SIG-M5 treated with dmso at 0.1 percent for 504 hours (cell line): ENCODE measurements around the gene GOLGA6A.
"Not testable (repeated sequence)": the region's sequence is repeated elsewhere in the genome, so short reads cannot be mapped to it uniquely, and the experiment has no call there.

Experiments
- DNase-seq: peaks from one replicate; lab custom pipeline; 2025; ENCODE audit not compliant: unreplicated experiment; lab: John Stamatoyannopoulos, UW

The GOLGA6A gene

DNA sequence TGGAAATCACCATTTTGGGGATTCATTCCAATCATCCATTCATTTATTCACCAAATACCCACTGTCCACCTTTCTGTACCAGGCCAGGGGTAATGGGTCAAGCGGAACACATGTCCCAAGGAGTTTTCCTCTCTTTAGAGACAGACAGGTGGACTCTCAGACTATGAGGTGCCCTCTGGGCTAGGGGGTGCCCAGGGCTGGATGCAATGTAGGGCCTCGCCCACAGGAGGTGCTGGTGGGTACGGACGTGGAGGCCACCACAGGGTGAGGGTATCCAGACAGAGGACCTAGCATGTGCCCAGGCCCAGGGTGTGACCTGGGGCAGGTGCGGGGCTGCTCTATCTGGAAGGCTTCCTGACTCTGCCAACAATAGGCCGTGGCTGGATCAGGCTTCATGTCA lies 26.3 kb upstream of the GOLGA6A start:
- not testable (repeated sequence) for DNase-seq

DNA sequence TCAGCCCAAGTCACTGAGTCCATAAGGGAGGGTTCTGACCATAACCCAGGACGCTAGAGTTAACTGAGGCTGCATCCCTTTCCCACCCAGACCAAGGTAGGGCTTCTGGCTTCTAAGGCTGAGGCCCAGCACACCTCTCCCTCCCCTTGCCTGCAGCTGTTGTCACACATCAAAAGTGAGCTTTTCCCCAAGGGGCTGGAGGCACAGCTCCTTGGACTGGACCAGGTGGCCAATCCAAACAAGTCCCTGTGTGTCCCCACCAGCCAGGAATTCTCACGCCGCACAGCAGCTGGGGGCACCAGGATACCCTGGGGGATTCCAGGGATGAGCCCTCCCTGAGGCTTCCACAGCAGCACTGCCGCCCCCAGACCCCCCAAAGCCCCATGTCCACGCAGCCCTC lies 25.8 kb upstream of the GOLGA6A start:
- DNase-seq = no peak

DNA sequence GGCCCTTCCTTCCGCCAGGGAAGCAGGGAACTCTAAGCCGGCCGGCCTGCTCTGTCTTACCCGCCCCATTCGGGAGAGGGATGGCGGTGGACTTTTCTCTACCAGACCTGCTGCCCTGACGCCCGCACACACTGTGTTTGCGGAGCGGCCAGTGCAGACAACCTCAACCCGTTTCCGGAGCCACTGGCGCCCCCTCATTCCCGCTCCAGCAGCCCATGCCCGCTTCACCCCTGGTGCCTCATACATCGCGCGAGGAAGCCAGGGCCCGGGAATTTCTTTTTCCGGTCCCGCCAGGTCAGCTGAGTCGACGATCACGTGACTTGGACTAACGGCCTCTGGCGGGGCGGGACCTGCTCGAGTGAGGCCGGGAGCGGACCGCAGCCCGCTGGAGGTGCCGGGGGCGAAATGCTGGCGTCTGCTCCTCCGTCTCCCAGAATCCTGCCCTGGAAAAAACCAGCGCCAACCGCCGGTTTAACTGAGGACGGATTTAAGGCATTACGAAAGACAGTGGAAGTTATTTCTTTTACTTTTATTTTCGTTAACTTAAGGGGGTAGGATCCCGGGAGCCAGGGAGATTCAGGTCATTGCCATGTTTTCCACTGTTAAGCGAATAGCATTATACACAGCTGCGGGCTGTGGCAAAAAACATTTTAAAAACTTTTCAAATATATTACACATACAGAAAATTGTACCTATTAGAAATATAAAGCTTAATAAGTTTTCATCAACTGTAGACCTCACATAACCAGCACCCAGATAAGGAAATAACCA lies 17.8 kb upstream of the GOLGA6A start:
- not testable (repeated sequence) for DNase-seq

DNA sequence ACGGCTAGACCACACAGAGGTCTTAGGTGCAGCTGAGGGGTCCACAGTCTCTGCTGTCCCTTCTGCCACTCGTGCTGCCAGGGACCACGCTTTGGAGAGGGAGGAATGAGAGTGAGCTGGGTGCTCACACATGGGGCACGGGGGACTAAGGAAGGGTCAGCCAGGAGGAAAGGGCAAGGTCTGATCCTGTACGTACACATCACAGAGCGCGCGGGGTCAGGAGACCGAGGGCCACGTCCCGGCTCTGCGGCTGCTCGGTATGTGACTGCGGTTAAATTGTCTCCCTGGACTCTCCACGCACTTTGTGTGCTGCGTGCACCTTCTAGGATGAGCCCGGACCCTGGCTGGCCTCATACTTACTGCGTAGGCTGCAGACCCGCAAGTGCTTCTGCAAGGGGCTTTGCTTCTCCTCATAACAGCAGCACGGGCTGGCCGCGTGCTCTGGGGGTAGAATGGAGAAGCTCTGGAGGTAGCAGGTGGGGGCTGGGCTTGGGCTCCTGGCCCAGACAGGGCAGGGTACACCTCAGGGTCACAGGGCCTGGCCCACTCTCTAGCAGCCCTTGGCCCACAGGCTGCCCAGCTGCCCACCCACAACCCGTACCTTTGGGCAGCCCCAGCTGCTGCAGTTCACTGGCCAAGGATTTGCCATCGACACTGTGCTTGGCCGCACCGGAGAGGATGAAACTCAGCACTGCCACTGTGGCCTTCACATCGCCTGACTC lies 14.6 kb upstream of the GOLGA6A start:
- not testable (repeated sequence) for DNase-seq

DNA sequence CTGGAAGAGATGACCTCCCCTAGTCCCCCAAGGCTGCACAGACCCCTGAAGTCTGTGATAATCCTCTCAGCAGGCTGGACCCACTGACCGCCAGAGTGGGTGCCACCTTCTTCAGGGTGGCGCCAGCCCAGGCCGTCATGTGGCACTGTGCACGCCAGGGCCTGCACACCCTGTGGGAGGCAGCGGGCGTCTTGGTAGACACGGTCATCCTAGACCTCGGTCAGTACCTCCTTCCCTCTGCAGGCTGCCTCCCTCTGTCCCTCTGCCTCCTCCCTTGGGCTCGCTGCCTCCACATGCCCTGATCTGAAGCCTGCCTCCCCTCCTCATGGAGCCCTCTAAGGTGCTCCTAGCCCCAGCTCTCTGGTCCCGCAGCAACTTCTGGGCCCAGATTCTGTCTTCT lies 13.3 kb upstream of the GOLGA6A start:
- DNase-seq = not testable (repeated sequence)

DNA sequence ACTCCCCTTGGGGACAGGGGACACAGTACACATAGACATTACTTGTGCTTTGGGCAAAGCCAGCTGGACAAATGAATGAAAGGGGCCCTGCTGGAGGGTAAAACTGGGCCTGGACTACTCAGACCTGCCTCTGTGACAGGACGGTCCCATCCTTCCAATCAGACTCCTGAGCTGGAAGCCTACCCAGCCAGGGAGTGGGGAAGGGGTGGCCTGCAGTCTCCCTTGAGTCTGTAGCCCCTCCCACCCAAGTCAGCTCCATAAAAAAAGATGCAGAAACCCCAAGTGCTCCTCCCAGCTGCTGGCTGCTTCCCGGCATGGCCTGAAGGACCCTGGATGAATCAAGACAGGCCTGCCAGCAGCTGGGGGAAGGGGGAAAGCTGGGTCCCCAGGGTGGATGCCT lies 12.2 kb upstream of the GOLGA6A start:
- not testable (repeated sequence) for DNase-seq

DNA sequence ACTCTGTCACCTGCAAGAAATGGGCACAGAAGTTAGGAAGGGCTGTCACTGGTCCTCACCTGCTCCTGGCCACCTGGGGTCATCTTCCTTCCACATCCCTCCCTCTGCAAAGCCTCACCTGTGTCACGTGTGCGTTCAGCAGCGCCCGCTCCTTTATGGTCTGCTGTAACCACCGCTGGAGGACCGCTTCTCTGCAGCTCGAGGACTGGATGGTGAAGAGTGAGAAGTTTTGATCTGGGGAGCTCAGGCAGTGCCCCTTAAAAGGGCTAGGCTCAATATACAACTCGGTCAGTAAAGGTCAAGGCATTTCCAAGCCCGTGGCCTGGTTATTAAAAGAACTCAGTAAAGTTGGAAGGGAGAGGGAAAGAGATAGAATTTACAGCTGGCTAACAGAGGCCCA lies 6.6 kb downstream of the GOLGA6A start:
- DNase-seq = not testable (repeated sequence)

DNA sequence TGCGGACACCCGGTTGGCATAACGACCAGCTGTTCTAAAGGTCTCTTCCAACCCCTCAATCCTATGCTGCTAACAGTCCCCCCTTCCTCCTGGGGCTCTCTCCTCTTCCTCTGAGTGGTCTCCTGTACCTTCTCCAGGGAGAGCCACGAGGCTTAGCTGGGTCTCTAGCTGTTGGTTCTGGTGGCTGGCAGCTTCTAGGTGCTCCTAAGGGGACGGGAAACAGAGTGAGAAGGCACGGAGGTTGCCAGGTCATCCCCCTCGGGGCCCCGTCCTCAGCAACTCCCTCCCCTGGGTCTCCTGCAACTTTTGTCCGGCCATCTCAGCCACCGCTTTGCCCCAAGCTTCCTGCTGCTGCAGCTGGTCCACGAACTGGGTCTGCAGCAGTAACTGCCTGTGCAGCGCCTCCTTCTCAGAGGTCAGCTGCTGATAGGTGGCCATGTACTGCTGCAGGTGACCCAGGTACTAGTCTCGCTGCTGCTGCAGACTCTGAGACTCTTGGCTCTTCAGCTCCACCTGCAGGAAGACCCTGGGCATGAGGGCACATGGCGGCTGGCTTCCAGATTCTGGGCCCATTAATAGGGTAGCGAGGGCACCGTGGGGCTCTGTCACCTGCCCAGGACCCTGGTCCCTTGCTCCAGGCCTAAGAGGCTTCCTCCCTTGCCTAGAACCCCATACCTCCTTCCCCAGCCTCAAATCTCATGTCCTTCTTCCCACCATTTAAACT lies 9.6 kb downstream of the GOLGA6A start:
- DNase-seq = not testable (repeated sequence)

DNA sequence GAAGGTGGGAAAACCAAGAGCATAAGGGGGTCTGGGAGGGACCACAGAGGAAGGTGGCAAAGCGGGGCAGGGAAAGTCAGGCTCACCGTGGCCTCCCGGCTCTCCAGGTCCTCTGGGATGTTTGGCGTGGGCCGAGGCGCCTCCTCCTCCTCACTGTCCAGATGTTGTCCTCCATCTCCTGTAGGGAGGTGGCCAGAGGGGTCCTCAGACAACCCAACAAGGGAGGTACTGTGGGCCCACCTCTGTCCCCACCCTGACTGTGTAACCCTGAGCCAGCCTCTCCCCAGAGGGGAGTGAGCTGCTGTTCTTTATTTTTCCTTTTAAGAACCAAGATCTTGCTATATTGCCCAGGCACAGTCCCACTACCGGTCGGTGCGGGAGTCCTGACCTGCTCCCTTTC lies 10.2 kb downstream of the GOLGA6A start:
- not testable (repeated sequence) for DNase-seq

DNA sequence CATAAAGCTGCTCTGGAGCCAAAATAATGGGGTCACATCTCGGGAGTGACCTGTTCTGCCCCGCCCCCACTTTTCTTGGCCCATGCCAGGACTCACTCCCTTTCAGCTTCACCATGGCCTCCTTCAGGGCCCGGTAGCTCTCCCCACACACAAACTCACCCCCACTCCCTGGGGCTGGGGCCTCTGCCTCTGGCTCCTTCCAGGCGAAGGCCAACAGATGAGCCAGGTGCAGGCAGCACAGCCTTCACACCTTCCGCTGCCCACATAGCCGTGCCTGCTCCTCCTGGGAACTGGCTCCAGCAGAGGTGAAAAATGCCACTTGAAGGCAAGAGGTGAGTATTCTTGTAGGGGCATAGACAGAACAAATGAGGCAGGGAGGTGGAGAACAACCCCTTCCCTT lies 10.7 kb downstream of the GOLGA6A start:
- not testable (repeated sequence) for DNase-seq

DNA sequence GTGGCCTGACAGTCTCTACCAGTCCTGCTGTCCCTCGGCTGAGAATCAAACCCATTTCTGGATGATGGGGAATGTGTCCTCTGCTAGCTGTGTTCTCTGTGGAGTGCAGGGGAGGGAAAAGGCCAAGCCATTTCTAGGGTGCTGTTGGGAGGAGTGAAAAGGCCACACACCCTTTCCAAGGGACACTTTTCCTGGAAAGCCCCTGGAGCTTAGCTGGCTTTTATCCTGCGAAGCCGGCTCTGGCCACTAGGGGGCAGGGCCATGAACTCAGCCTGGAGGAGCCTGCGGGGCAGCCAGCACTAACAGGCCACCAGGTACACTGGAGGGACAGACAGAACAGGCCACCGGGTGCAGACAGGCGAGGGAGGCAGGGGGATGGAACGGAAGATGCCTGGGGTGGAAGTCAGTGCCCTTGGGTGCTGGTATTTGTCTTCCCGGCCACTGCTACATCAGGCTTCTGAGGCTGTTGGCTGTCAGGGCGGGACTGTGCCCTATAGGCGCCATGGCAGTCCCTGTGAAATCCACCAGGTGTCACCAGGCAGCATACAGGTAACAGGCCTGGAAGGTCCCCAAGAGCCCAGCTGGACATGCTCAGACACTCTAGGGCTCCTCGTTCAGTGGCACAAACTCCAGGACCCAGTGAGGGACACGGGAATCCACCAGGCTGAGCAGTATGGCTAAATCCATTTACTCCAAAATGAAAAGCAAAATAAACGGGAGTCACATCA lies 16.5 kb downstream of the GOLGA6A start:
- not testable (repeated sequence) for DNase-seq

DNA sequence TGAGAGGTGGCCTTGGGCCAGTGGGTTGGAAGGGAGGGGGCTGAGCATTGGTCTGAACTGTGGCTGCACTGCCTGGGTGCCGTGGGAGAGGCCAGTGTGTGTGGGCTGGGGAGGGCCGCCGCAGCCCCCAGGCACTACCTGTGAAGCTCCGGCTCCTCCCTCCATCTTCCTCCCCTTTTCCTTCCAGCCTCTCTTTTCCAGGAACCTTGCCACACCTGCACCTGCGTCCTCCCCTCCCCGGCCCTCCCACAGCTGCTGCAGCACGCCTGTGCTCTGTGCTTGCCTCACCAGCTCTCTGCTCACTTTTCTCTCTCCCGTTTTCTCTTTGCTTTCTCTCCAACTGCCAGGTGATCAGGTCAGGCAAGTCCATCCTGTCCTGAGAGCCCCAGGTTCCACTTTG lies 17.5 kb downstream of the GOLGA6A start:
- DNase-seq = not testable (repeated sequence)

DNA sequence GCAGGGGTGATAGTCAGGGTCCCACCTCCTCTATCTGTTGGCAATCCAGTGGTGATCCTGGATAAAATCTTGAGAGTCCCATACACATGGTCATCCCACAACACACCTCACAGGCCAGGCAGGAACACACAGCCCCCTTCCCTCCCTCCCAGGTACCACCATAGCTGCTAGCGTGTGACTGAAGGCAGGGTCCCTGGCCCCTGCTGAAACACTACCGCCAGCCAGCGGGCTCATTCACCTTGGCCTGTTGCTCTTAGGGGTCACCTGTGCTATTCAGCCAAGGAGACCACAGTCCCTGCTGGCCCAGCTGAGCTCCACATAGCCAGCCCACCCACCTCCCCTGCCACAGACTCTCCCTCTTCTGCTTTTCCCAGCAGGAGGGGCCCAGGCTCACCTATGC lies 18.2 kb downstream of the GOLGA6A start:
- not testable (repeated sequence) for DNase-seq

DNA sequence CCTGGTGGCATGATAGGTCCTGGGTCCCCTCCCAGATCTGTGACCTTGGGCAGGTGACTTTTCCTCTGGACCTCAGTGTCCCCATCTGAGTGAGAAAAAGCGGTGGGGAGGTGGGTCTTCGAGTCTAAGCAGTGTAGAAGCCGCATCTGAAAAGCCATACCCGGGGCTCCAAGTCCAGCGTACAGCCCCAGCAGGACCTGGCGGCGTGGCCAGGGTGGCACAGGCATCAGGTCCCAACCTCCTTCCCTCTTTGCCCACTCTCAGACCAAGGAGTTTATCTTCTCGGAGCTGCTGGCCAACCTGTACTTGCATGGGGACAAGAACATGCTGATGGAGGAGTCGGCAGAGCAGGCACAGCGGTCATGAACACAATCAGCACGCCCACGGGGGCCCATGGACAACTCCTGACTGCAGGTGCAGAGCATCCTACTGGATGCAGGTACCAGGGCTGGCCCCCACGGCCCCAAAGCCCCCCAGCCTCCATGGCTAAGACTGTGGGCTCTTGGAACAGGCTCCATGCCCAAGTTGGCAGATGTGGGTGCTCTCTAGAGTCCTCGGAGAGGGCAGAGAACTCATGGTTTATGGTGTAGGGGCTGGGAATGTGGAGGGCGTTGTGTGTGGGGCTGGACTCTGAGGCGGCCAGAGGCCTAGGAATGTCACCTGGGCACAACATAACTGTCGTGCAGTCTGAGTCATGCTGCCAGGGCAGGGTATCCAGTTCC lies 18.8 kb downstream of the GOLGA6A start:
- DNase-seq = not testable (repeated sequence)

DNA sequence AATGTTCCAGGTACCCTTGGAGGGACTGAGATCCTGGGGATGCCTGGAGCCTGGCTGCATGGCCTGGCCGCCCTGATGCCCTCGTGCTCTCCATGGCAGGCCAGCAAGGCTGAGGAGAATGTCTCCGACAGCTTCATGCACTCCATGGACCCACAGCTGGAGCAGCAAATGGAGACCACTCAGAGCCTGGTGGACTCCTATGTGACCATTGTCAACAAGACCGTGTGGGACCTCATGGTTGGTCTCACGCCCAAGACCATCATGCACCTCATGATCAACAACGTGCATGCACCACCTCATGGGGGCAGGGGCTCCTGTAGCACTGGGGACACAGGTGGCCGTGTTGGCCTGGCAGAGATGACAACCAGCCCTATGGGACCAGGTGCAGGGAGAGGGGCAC lies 19.7 kb downstream of the GOLGA6A start:
- DNase-seq = no peak

DNA sequence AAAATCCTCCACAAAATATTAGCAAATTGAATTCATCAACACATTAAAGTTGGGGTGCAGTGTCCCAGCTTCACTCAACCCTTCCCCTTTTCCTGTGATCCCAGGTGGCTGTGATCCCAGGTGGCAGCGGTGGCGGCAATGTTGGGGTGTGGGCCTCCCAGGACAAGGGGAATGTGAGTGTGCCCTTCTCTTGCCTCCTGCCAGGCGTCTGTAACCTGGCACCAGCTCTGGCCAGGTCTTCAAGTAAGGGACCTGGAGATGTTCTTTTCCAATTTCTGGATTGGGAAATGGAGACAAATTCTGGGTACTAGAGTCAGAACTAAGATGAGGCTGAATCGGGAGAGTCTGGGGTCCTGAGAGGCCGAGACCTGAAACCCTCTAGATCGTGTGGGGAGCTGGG lies 20.1 kb downstream of the GOLGA6A start:
- DNase-seq = no peak

DNA sequence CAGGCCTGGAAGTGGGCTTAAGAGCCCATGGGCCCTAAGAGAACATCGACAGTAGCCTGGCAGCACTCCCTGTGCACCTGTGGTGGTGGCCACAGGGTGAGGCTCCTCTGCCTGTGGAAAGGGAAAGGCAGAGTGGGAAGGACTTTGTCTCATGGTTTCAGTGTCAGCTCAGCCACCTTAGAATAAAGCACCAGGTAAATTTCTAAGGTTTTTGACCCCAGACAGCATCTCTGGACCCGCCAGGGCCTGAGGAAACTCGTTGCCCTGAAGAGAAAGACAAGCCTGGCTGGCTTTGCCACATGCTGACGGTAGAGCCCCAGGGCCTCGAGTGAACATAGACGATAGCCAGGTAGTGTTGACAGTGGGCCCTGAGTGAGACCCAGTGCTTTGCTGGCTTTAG lies 22.1 kb downstream of the GOLGA6A start:
- no peak for DNase-seq

DNA sequence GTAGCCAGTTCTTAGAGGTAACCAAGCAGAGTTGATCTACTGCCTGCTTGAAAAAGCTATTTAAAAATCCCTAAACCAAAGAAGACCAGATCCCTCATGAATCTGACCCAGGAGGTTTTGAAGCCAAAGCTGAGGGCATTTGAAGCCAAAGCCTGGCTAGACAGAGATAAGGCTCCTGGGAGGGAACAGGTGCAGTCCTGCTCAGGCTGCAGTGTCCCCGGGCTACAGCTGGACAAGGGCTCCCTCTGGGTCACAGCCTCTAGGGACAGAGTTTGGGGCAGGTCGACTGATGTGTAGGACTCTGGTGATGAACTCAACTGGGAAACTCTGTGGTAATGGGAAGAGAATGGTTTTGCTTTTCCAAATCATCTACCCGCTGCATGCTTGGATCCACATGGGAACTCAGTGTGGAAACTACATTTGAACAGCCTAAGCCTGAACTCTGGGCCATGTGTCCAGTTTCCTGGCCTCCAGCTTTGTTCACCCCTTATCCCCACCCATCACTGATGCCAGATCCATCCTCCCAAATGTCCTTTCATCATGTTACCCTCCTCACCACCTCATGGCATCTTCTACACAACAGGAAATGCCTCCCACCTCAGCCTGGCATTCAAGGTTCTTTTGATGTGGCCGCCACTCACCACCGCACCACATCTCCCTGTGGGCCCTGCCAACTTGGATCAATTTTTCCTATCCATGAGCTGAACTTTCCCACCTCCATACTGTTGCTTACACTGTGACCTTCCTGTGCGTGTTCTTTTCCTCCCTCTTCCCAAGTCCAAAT lies 23.1 kb downstream of the GOLGA6A start:
- not testable (repeated sequence) for DNase-seq

DNA sequence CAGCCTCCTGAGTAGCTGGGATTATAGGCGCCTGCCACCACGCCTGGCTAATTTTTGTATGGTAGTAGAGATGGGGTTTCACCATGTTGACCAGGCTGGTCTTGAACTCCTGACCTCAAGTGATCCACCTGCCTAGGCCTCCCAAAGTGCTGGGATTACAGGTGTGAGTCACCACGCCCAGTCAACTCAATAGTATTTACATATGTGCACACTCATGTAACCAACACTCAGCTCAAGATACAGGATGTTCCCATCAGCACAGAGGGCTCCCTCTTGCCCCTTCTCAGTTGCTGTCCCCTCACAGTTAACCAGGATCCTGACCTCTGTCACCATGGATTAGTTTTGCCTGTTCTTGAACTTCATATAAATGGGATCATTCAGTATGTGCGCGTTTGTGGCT lies 26.0 kb downstream of the GOLGA6A start:
- DNase-seq = not testable (repeated sequence)

DNA sequence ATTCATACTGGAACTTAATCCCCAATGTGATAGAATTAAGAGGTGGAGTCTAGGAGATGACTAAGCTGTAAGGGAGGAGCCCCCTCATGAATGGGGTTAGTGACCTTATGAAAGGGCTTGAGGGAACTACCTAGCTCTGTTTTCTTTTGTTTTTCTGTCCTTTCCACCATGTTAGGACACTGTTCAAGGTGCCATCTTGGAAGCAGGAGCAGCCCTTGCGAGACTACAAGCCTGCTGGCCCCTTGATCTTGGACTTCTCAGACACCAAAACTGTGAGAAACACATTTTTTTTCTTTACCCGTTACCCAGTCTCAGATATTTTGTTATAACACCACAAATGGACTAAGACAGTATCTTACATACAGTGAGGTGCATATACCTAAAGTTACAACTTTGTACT lies 26.5 kb downstream of the GOLGA6A start:
- DNase-seq = no peak
